ENCODE measurements around the gene CHAF1B.

DNA sequence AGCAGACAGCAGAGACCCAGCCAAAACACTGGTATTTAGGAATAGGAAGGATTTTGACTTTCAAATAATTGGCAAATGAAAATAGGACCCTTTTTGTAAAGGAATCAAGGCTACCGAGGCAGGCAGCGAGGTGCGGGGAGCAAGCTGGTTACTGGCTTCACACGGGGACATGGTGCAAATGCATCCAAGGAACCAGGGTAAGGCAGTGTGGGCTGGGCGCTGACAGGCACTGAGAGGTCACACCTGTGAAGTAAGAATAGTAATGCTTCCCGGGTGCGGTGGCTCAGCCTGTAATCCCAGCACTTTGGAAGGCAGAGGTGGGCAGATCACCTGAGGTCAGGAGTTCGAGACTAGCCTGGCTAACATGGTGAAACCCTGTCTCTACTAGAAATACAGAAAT lies 15.5 kb downstream of the CHAF1B start:
- no peak for TF ChIP-seq POLR2A (IDR thresholded peaks at IDR 0.05)
- TF ChIP-seq, protein P1, sequence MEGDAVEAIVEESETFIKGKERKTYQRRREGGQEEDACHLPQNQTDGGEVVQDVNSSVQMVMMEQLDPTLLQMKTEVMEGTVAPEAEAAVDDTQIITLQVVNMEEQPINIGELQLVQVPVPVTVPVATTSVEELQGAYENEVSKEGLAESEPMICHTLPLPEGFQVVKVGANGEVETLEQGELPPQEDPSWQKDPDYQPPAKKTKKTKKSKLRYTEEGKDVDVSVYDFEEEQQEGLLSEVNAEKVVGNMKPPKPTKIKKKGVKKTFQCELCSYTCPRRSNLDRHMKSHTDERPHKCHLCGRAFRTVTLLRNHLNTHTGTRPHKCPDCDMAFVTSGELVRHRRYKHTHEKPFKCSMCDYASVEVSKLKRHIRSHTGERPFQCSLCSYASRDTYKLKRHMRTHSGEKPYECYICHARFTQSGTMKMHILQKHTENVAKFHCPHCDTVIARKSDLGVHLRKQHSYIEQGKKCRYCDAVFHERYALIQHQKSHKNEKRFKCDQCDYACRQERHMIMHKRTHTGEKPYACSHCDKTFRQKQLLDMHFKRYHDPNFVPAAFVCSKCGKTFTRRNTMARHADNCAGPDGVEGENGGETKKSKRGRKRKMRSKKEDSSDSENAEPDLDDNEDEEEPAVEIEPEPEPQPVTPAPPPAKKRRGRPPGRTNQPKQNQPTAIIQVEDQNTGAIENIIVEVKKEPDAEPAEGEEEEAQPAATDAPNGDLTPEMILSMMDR (IDR thresholded peaks at IDR 0.05): no peak

All from testis (tissue), 2 donors.